ENCODE data around the gene CBFB. TPM values are rescaled to one million over a fixed set of nuclear protein-coding genes. Genes with fewer than 3 reads are reported as not detected.

CBFB gene
- polyA plus RNA-seq, 1 donor (not counting 4 experiments of a cell fraction or from before 2014, with no cell fraction given), result 39.7 TPM

DNA sequence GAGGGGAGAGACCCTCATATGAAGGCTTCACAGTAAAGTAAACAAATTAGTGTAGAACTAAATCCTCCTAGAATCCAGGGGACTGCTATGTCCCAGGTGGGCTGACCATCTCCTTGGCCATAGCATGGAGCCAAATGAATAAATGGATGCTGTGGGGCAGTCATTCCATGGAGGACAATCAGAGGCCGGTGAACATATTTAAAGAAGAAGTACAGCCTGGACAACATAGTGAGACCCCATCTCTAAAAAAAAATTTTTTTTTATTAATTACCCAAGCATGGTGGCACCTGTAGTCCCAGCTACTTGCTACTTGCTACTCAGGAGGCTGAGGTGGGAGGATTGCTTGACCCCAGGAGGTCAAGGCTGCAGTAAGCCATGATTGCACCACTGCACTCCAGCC, 5.3 kb upstream of the CBFB start:
- H3K27ac ChIP-seq (ENCODE audit: control insufficient read depth, insufficient read depth, low read length), result no peak overlapping the region
- no peaks in the 10 kb centered on the region for H3K79me2 ChIP-seq (ENCODE audit: control insufficient read depth, insufficient read depth, low read length)
- H3K36me3 ChIP-seq (ENCODE audit: control insufficient read depth in 2 of 2, extremely low read depth in 1 of 2, insufficient read depth in 2 of 2, low read length in 2 of 2), result no peaks in the 10 kb centered on the region
- H3K9me1 ChIP-seq (ENCODE audit: control insufficient read depth, extremely low read depth, insufficient read depth, low read length), result no peaks in the 10 kb centered on the region
- FAIRE-seq, result no peak
- TF ChIP-seq, protein P1, sequence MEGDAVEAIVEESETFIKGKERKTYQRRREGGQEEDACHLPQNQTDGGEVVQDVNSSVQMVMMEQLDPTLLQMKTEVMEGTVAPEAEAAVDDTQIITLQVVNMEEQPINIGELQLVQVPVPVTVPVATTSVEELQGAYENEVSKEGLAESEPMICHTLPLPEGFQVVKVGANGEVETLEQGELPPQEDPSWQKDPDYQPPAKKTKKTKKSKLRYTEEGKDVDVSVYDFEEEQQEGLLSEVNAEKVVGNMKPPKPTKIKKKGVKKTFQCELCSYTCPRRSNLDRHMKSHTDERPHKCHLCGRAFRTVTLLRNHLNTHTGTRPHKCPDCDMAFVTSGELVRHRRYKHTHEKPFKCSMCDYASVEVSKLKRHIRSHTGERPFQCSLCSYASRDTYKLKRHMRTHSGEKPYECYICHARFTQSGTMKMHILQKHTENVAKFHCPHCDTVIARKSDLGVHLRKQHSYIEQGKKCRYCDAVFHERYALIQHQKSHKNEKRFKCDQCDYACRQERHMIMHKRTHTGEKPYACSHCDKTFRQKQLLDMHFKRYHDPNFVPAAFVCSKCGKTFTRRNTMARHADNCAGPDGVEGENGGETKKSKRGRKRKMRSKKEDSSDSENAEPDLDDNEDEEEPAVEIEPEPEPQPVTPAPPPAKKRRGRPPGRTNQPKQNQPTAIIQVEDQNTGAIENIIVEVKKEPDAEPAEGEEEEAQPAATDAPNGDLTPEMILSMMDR (optimal IDR thresholded peaks at IDR 0.05 in 1 of 3, IDR thresholded peaks at IDR 0.05 in 1 of 3, conservative IDR thresholded peaks at IDR 0.05 in 1 of 3; ENCODE audit: extremely low read depth in 1 of 3, insufficient read depth in 2 of 3, low read length in 3 of 3), result no peak
- TF ChIP-seq EZH2 (IDR thresholded peaks at IDR 0.05; ENCODE audit: low read length), result no peak
- H3K4me1 ChIP-seq (ENCODE audit: control insufficient read depth, extremely low read depth, insufficient read depth, low read length), result peaks cover 7% of the 10 kb centered on the region
- H3K27me3 ChIP-seq (ENCODE audit: control insufficient read depth, extremely low read depth, insufficient read depth, low read length), result no peaks in the 10 kb centered on the region
- H4K20me1 ChIP-seq (ENCODE audit: control insufficient read depth, extremely low read depth, insufficient read depth, low read length), result no peaks in the 10 kb centered on the region
- no peak for DNase-seq (ENCODE audit: low read depth, low spot score)
- no peak overlapping the region for H3K4me3 ChIP-seq (ENCODE audit: control insufficient read depth in 2 of 3, extremely low read depth in 1 of 3, insufficient read depth in 2 of 3, low read depth in 1 of 3, low read length in 3 of 3)
- H2AFZ ChIP-seq (ENCODE audit: control insufficient read depth, low read length), result no peak overlapping the region
- no peak overlapping the region for H3K9ac ChIP-seq (ENCODE audit: control insufficient read depth, extremely low read depth, insufficient read depth, low read length)
- no peak overlapping the region for H3K4me2 ChIP-seq (ENCODE audit: control insufficient read depth, extremely low read depth, insufficient read depth, low read depth, low read length)
- no peaks in the 10 kb centered on the region for H3K9me3 ChIP-seq (ENCODE audit: control insufficient read depth, low read depth, low read length)
- dilution Hi-C loops (cut with MboI; ENCODE audit: extremely low pct_ligation_motif_present, low sequenced_read_pairs), result no loop called here

DNA sequence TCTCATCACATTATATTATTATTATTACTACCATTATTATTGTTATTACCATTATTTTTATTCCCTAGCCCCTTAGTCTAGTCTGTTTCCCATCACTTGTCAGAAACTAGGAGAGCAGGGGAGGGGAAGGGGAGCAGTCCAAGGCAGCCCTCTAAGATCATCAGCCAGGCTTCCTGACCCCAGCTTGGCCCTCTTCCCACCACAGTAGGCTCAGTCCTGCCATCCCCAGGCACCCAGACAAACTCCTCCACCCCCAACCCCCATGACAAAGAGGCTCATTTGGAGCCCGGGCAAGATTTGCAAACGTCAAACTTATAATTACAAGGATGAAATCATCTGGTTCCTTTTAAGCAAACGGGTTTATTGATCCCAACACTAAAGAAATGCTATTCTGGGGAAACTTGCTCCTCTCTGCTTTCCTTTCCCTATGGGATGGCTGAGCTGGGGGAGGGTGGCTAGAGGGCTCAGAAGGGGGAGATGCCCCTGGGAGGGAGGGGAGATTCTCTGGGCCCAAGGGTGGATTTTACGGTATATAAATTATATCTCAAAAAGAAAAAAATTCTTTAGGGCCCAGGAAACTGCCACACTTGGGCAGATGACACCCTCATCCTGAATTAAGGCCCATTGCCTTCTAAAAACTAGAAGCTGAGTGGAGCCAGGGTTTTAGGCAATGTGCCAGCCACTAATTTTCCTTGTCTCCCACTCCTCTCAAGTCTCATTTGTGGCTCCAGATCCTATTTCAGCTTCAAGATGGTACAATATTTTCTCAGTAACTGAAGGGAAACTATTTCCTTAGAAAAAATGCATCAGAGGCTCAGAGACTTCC, 4.4 kb upstream of the CBFB start:
- no peak for FAIRE-seq
- dilution Hi-C loops (cut with MboI; ENCODE audit: extremely low pct_ligation_motif_present, low sequenced_read_pairs), result no loop called here
- no peak for DNase-seq (ENCODE audit: low read depth, low spot score)
- Histone ChIP-seq H3K27ac (ENCODE audit: control insufficient read depth, insufficient read depth, low read length) (no peak overlapping the region), H3K9me3 (ENCODE audit: control insufficient read depth, low read depth, low read length) (no peaks in the 10 kb centered on the region), H3K36me3 (ENCODE audit: control insufficient read depth in 2 of 2, extremely low read depth in 1 of 2, insufficient read depth in 2 of 2, low read length in 2 of 2) (no peaks in the 10 kb centered on the region), H3K9me1 (ENCODE audit: control insufficient read depth, extremely low read depth, insufficient read depth, low read length) (no peaks in the 10 kb centered on the region), H3K27me3 (ENCODE audit: control insufficient read depth, extremely low read depth, insufficient read depth, low read length) (no peaks in the 10 kb centered on the region), H3K4me3 (ENCODE audit: control insufficient read depth in 2 of 3, extremely low read depth in 1 of 3, insufficient read depth in 2 of 3, low read depth in 1 of 3, low read length in 3 of 3) (no peak overlapping the region), H3K79me2 (ENCODE audit: control insufficient read depth, insufficient read depth, low read length) (peaks cover 2% of the 10 kb centered on the region), H4K20me1 (ENCODE audit: control insufficient read depth, extremely low read depth, insufficient read depth, low read length) (no peaks in the 10 kb centered on the region), H2AFZ (ENCODE audit: control insufficient read depth, low read length) (no peak overlapping the region), H3K4me1 (ENCODE audit: control insufficient read depth, extremely low read depth, insufficient read depth, low read length) (peaks cover 7% of the 10 kb centered on the region), H3K9ac (ENCODE audit: control insufficient read depth, extremely low read depth, insufficient read depth, low read length) (no peak overlapping the region), H3K4me2 (ENCODE audit: control insufficient read depth, extremely low read depth, insufficient read depth, low read depth, low read length) (no peak overlapping the region)
- TF ChIP-seq EZH2 (IDR thresholded peaks at IDR 0.05; ENCODE audit: low read length), result no peak
- TF ChIP-seq, protein P1 (optimal IDR thresholded peaks at IDR 0.05 in 1 of 3, IDR thresholded peaks at IDR 0.05 in 1 of 3, conservative IDR thresholded peaks at IDR 0.05 in 1 of 3; ENCODE audit: extremely low read depth in 1 of 3, insufficient read depth in 2 of 3, low read length in 3 of 3), result no peak
